Choroid plexus epithelial cell (primary cell): ENCODE results near the gene HCFC1.
A peak's percentile ranks its signal among the peaks of the same experiment; 100 is the strongest.

ENCODE experiments used
- DNase-seq: peaks from one replicate; pipeline ENCODE4 v3.0.0-alpha.2; 2010; ENCODE audit warnings: low read depth
- H3K4me3 ChIP-seq: 2 replicates; pipeline ENCODE4 v1.5.1; 2011; ENCODE audit warnings: low read depth, mild to moderate bottlenecking, control low read depth, low read length, moderate library complexity
- TF ChIP-seq, protein P1 (sequence below): conservative IDR thresholded peaks from 2 replicates; pipeline ENCODE4 v1.5.1; 2011; ENCODE audit warnings: low read depth, mild to moderate bottlenecking, control low read depth, inconsistent platforms, low read length, moderate library complexity

Gene HCFC1

DNA sequence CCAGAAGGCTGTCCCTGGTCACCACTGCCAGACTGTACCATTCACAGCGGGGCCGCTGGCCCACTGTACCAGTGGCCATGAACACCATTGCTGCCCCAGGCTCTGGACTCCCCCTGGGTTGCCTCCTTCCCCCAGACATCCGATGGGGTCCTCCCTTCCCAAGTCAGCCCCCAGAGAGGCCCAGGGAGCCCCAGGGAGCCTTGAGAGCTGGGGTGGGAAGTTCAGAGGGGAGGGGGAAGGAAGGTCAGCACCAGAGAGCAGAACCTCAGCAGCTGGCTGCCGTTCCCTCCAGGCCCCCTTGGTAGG, 45.1 kb downstream of the HCFC1 start:
- H3K4me3 ChIP-seq, result no peak overlapping the region
- no peak for DNase-seq

DNA sequence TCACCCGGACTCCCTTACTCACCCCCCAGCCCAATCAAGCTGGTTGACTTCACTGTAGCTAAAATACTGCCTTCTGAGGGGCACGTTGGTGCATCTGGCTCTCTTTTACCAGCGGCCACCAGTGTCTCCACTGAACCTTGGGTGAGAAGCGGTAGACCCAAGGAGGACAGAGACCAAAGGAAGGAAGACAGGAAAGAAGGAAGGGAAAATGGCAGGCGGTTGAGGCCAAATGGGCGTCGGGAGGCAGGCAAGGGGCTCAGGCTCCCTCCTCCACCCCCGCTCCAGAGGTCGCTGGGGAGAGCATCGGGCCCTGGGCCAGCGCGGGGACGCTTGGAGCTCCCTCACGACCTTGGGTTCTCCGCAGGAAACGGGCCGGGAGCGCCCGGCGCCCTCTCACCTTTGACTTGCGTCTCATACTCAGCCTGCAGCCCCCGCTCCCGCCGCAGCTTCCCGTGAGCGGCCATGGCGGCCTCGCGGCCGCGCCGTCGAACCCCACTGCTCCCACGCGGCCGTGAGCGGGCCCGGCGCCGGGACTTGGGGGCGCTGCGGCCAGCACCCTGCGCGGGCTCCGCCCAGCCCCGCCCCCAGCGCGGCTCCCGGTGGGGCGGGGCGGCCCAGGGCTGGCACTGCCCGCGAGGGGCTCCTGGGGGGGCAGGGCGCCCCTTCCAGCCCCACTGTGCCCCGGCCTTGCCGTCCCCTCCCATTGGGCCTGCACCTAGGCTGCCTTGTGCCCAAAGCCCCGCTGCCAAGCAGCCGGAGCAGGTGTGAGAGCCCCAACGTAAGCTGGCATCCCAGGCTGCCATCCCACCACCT, 45.7 kb downstream of the HCFC1 start, which contains the start of gene ARHGAP4:
Gene ARHGAP4, minus strand, starts transcription at position 526 of the 813 bp plus-strand sequence. Its CDS starts 62 bp downstream, at position 464.
- DNase-seq, result no peak
- TF ChIP-seq, protein P1, sequence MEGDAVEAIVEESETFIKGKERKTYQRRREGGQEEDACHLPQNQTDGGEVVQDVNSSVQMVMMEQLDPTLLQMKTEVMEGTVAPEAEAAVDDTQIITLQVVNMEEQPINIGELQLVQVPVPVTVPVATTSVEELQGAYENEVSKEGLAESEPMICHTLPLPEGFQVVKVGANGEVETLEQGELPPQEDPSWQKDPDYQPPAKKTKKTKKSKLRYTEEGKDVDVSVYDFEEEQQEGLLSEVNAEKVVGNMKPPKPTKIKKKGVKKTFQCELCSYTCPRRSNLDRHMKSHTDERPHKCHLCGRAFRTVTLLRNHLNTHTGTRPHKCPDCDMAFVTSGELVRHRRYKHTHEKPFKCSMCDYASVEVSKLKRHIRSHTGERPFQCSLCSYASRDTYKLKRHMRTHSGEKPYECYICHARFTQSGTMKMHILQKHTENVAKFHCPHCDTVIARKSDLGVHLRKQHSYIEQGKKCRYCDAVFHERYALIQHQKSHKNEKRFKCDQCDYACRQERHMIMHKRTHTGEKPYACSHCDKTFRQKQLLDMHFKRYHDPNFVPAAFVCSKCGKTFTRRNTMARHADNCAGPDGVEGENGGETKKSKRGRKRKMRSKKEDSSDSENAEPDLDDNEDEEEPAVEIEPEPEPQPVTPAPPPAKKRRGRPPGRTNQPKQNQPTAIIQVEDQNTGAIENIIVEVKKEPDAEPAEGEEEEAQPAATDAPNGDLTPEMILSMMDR, result no peak
- H3K4me3 ChIP-seq, result peak within 1 kb of the TSS; percentile 67

More for the DNA sequence above, 45.1 kb downstream of the HCFC1 start:
- TF ChIP-seq, protein P1, result no peak

DNA sequence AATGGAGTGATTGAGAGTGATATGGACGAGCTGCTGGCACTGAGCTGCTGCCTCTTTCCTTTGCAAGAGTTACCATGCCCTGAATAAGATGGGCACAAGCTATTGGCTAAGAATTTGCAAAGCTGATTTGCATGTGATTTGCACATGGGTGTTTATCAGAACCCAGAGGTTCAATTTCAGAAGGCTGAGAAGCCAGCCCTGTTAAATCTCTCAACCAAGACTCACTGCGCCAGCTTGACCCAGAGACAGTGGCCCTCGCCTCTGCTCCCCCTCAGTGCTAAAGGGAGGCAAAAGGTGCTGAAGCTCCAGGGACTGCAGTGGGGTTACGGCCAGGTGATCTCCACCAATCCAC, 46.3 kb downstream of the HCFC1 start:
- no peak overlapping the region for H3K4me3 ChIP-seq
- no peak for DNase-seq
- TF ChIP-seq, protein P1, result no peak

DNA sequence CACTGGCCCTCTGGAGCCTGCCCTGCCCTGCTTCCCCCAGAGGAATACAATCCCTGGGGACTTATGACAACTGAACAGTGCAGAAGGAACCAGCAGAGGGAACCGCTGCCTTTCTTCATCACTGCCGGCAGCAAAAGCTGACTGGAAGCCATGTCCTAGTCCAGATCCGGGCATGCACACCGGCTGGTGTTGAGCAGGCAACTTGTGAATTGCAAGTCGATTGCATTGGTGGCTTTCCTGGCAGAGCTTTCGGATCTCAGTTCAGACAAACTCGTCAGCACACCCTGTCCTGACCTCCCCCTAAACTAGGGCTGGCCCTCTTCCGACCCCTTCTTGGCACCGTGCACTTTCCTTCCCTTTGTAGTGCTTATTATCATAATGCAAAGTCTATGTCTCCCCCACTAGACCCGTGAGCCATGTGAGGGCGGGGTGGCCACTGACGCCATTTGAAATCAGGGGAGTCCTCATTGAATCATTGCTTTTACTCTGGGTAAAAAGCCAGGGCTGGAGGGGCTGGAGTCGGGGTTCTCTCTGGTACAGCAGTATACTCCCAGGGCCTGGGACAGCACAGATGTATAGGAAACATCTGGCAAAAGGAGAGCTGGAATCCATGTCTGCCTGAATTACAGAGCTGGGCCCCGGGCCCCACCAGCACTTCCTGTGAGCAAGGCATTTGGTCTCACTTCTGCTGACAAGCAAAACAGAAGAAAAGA, 47.3 kb downstream of the HCFC1 start:
- TF ChIP-seq, protein P1, result peak; percentile 31
- peak; percentile 45 for DNase-seq
- no peak overlapping the region for H3K4me3 ChIP-seq

DNA sequence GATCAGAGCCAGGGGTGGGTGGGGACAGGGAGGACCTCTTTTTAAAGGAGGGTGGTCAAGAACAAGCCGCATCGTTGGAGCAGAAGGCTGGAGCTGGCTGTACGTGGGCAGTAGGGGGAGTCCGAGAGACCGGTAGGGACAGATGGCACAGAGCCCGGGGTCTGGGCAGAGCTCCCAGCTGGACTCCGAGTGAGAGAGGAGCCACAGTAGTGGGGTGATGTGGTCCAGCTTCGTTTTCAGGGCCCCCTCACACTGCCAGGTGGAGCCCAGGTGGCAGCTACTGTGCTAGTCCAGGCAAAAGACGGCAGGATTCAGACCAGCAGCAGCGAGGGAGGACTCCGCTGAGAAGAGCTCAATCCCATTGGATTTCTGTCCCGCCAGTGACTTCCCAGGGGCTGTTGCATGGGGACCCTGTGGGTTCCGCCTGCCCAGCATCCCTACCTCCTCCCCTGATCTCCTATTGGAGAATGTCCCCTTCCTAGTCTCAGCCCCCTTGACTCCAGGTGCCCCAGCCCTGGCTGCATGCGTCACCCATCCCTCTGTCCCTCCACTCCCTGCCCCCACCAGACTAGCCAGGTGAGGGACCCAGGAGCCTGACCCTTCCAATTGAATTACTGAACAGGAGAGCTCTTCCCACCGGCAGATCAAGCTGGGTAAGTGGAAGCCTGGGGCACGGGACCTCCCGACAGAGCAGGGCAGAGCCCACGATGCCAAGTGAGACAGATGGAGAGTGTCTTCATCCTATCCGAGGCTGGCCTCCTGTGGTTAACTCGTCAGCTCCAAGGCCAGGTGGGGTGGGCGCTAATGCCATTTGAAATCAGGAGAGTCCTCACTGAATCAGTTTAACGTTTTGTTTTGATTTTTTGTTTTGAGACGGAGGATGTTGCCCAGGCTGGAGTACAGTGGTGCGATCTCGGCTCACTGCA, 48.4 kb downstream of the HCFC1 start:
- TF ChIP-seq, protein P1, result peak; percentile 67
- peak; percentile 70 for DNase-seq
- H3K4me3 ChIP-seq, result no peak overlapping the region

DNA sequence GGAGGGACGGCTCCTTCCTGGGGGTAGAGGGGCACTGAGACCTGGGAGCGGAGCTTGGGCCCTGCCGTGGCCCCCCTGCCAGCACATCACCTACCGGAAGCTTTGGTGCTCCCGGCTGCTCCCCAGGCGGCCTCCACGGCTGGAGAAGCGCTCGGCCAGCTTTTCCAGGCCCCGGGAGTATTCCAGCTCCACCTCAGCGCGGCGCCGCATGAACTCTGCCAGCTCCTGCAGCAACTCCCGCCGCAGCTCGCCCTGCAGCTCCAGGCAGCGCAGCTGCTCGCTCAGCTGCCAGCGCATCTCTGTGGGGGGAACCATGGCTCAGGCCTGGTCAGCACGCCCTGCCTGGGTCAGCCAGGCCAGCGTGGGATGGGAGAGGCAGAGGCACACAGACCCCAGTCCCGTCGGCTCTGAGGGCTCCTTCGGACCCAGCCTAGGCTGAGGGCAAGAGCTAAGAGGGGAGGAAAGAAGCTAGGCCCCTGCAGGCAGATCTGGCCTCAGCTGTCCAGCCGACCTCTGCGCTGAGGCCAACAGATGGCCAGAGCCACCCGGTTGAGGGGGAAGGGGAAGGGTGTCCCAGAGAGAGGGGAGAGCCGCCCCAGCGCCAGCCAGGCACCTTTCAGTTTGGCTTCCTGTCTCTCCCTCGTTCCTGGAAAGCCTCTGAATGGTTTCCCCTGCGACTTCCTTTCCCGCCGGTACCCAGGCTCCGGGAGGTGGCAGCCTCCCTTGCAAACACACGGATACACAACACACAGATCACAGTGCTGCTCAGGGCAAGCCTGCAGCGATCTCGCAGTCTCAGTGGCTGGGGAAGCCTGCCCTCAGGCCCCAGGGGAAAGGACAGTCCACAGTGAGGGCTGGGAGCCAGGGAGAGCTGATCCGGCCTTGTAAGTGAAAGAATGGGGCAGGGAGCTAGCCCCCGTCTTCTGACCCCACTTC, 49.8 kb downstream of the HCFC1 start:
- no peak overlapping the region for H3K4me3 ChIP-seq
- DNase-seq, result no peak
- TF ChIP-seq, protein P1, result no peak
